CD4-positive, alpha-beta T cell treated with Interleukin-21 for 1 hour (primary cell): ENCODE data around the gene TFDP2.
"Not testable (repeated sequence)": the region's sequence is repeated elsewhere in the genome, so short reads cannot be mapped to it uniquely, and the experiment has no call there.

Experiments used
- DNase-seq: peaks from one replicate; pipeline ENCODE4 v3.0.0-alpha.2; 2020

Gene TFDP2

GRCh38 chr3:142148792-142149672, at the start of gene TFDP2:
TFDP2 (minus strand) TSS chr3:142149544; CDS start chr3:142101749, 47,795 bp downstream.
- peak; percentile 86 for DNase-seq

GRCh38 chr3:142188846-142189245, 39.5 kb upstream of the TFDP2 start:
- no peak for DNase-seq

- DNase-seq: peak; percentile 36
Observed at GRCh38 chr3:142180761-142181362, 31.5 kb upstream of the TFDP2 start.

GRCh38 chr3:142175478-142175877, 26.1 kb upstream of the TFDP2 start:
- DNase-seq: no peak

GRCh38 chr3:142174559-142174958, 25.2 kb upstream of the TFDP2 start:
- no peak for DNase-seq

- no peak for DNase-seq
Observed at GRCh38 chr3:142168514-142168913, 19.2 kb upstream of the TFDP2 start.

- DNase-seq: no peak
Observed at GRCh38 chr3:142165194-142165593, 15.8 kb upstream of the TFDP2 start.

GRCh38 chr3:142159083-142159740, 9.9 kb upstream of the TFDP2 start:
- DNase-seq: no peak

GRCh38 chr3:142154186-142154585, 4.8 kb upstream of the TFDP2 start:
- no peak for DNase-seq

- DNase-seq: peak; percentile 8
Observed at GRCh38 chr3:142152384-142152783, 3.0 kb upstream of the TFDP2 start.

- no peak for DNase-seq
Observed at GRCh38 chr3:142151828-142152227, 2.5 kb upstream of the TFDP2 start.

- no peak for DNase-seq
Observed at GRCh38 chr3:142151240-142151639, 1.9 kb upstream of the TFDP2 start.

GRCh38 chr3:142150271-142150670, 927 bp upstream of the TFDP2 start:
- DNase-seq: no peak

- DNase-seq: no peak
Observed at GRCh38 chr3:142149673-142149992, 289 bp upstream of the TFDP2 start.

GRCh38 chr3:142148044-142148791, 1.1 kb downstream of the TFDP2 start:
- DNase-seq: no peak

- DNase-seq: not testable (repeated sequence)
Observed at GRCh38 chr3:142144587-142144986, 4.8 kb downstream of the TFDP2 start.

GRCh38 chr3:142140608-142141285, 8.6 kb downstream of the TFDP2 start:
- DNase-seq: not testable (repeated sequence)

GRCh38 chr3:142137089-142137488, 12.3 kb downstream of the TFDP2 start:
- not testable (repeated sequence) for DNase-seq

- no peak for DNase-seq
Observed at GRCh38 chr3:142134799-142135325, 14.5 kb downstream of the TFDP2 start.

GRCh38 chr3:142129516-142130171, 19.7 kb downstream of the TFDP2 start:
- DNase-seq: no peak

GRCh38 chr3:142127941-142128658, 21.2 kb downstream of the TFDP2 start:
- DNase-seq: no peak
